Upper lobe of left lung (tissue), 6 donors: ENCODE results near the gene CPEB3. TPM values are rescaled to one million over a fixed set of nuclear protein-coding genes. Genes with fewer than 3 reads are reported as not detected.

Source experiments
- ATAC-seq, 2 donors: fragments of 200-7000 bp; cut with Tn5 transposase; one replicate each; pipeline ENCODE4 v1.9.1; 2022; ENCODE audit warnings: mild to moderate bottlenecking in 2 of 2, moderate library complexity in 2 of 2; ENCODE audit not compliant: low FRiP score in 2 of 2
- DNase-seq, 2 donors: peaks; one replicate each; pipeline ENCODE4 v3.0.0-alpha.2; 2019 to 2020
- H3K27ac ChIP-seq, 4 donors: fragments of 200-600 bp; sonication (generic); one replicate each; pipeline ENCODE4 v1.5.1; 2016 to 2019
- H3K27me3 ChIP-seq, 4 donors: fragments of 200-600 bp; sonication (generic); one replicate each; pipeline ENCODE4 v1.5.1; 2017 to 2019
- H3K36me3 ChIP-seq, 4 donors: fragments of 200-600 bp; sonication (generic); one replicate each; pipeline ENCODE4 v1.5.1; 2016 to 2019
- H3K4me1 ChIP-seq, 4 donors: fragments of 200-600 bp; sonication (generic); one replicate each; pipeline ENCODE4 v1.5.1; 2018 to 2019
- H3K4me3 ChIP-seq, 4 donors: fragments of 200-600 bp; sonication (generic); one replicate each; pipeline ENCODE4 v1.5.1; 2017 to 2019; ENCODE audit warnings: mild to moderate bottlenecking in 2 of 4, moderate library complexity in 1 of 4
- H3K9me3 ChIP-seq, 4 donors: fragments of 200-600 bp; sonication (generic); one replicate each; pipeline ENCODE4 v1.5.1; 2018 to 2019
- EP300 ChIP-seq, 4 donors: sonication (generic); formaldehyde crosslinking; IDR thresholded peaks; one replicate each; pipeline ENCODE4 v1.5.1; 2017; ENCODE audit warnings: antibody characterized with exemption in 4 of 4, control low read depth in 2 of 4
- POLR2A ChIP-seq, 4 donors: fragments of 450-650 bp; IDR thresholded peaks; one replicate each; pipeline ENCODE4 v1.5.1; 2016 to 2017; ENCODE audit warnings: antibody characterized with exemption in 4 of 4, mild to moderate bottlenecking in 2 of 4
- POLR2AphosphoS5 ChIP-seq, 2 donors: sonication (generic); formaldehyde crosslinking; IDR thresholded peaks; one replicate each; pipeline ENCODE4 v1.5.1; 2017; ENCODE audit warnings: antibody characterized with exemption in 2 of 2
- WGBS, 2 donors: methylation state at CpG; one replicate each; pipeline ENCODE4 v1.1.5; 2017 to 2018; 5-methylcytosine and 5-hydroxymethylcytosine counted together
- total RNA-seq, 6 donors: library from RNA; depleted of rRNA in 4 of 6; stranded (reverse); fragments of >200 nt in 4 of 6; gene quantifications; one replicate each; pipeline versions ENCODE4 v1.1.0 to v1.2.1, GENCODE V29; 2016 to 2021
- TF ChIP-seq, protein P1 (sequence below), 6 experiments: fragments of 450-650 bp in 4 of 6; fragments of 200-600 bp in 2 of 6; sonication (generic) in 2 of 6; IDR thresholded peaks; one replicate each; pipeline ENCODE4 v1.5.1; 2016 to 2019; ENCODE audit warnings: antibody characterized with exemption in 6 of 6
- donor health status: DM: no; HTN: no; CAD: no; lungs with moderate emphysema.
- donor health status: DM: no; HTN: yes; CAD: no; lungs with severe emphysema.

CPEB3 gene
- total RNA-seq, 6 donors from 2014 or later = 5.2 to 12.6 (median 7.2) TPM

DNA sequence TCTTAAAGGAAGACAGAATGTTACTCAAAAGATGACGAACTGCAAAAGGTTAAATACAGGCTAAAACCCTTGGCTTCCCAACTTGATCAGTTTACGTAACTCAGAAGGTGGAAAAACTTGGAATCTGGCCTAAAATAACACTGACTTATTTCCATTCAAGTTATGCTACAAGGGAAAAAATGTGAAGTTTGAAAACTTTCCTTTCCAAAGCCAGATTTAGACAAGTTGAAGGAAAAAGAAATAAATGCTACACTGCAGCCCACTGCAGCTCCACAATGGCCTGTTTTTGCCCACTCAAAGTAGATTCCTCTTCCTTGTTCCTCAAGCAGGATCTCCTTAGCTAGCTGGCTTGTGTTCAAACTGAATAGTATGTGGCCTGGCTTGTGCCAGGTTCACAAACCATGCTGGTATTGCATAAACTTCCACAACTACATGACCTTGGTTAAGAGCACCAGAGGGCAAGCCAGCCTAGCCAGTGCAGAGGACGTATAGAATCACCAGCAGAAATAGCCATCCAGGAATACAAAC, 166.2 kb downstream of the CPEB3 start:
- peak; percentile 13 to 60 for ATAC-seq
- DNase-seq = peak in 1 of 2 donors; percentile 75
- H3K27me3 ChIP-seq = no peaks in the 10 kb centered on the region
- no peak for TF ChIP-seq POLR2AphosphoS5 (IDR thresholded peaks at IDR 0.05)
- no peak for TF ChIP-seq EP300 (IDR thresholded peaks at IDR 0.05)
- no peak for TF ChIP-seq POLR2A (IDR thresholded peaks at IDR 0.05)
- TF ChIP-seq, protein P1, sequence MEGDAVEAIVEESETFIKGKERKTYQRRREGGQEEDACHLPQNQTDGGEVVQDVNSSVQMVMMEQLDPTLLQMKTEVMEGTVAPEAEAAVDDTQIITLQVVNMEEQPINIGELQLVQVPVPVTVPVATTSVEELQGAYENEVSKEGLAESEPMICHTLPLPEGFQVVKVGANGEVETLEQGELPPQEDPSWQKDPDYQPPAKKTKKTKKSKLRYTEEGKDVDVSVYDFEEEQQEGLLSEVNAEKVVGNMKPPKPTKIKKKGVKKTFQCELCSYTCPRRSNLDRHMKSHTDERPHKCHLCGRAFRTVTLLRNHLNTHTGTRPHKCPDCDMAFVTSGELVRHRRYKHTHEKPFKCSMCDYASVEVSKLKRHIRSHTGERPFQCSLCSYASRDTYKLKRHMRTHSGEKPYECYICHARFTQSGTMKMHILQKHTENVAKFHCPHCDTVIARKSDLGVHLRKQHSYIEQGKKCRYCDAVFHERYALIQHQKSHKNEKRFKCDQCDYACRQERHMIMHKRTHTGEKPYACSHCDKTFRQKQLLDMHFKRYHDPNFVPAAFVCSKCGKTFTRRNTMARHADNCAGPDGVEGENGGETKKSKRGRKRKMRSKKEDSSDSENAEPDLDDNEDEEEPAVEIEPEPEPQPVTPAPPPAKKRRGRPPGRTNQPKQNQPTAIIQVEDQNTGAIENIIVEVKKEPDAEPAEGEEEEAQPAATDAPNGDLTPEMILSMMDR (IDR thresholded peaks at IDR 0.05) = no peak
- peak overlapping the region in 3 of 4 donors; percentile 69 to 75 (median 70) for H3K27ac ChIP-seq
- peaks cover 35 to 41% (median 38%) of the 10 kb centered on the region in 4 donors for H3K4me1 ChIP-seq
- WGBS, 2 donors = 37 to 48% methylated on average over 3 of the region's 3 CpGs
- no peaks in the 10 kb centered on the region for H3K36me3 ChIP-seq
- H3K9me3 ChIP-seq = no peaks in the 10 kb centered on the region
- no peak overlapping the region for H3K4me3 ChIP-seq

DNA sequence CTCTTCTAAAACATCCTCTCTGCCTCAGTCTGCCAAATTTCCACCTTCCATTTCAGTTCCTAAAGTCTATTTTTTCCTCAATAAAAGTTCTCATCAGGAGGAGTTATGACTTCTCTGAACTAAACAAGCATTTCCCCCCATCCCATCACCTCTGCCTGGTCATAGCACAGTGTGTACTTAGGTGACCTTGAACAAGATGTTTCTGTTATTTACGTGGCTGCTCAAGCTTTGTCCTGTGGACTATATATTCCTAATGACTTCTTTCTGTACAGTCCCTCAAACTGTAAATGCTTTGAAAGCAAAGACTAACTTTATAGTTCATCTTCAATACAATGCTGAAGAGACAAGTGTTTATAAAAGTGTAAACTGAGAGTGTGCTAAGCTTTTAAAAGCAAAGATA, 166.9 kb downstream of the CPEB3 start:
- WGBS, 2 donors = 37 to 45% methylated on average over 1 of the region's 1 CpG
- Histone ChIP-seq H3K4me3 (no peak overlapping the region), H3K27me3 (no peaks in the 10 kb centered on the region), H3K9me3 (no peaks in the 10 kb centered on the region), H3K36me3 (no peaks in the 10 kb centered on the region), H3K27ac (peak overlapping the region; percentile 25 to 75 (median 70)), H3K4me1 (peaks cover 35 to 41% (median 38%) of the 10 kb centered on the region in 4 donors)
- ATAC-seq (no peak), DNase-seq (no peak)
- no peak for TF ChIP-seq POLR2AphosphoS5 (IDR thresholded peaks at IDR 0.05)
- TF ChIP-seq, protein P1 (IDR thresholded peaks at IDR 0.05) = no peak
- no peak for TF ChIP-seq POLR2A (IDR thresholded peaks at IDR 0.05)
- TF ChIP-seq EP300 (IDR thresholded peaks at IDR 0.05) = no peak

DNA sequence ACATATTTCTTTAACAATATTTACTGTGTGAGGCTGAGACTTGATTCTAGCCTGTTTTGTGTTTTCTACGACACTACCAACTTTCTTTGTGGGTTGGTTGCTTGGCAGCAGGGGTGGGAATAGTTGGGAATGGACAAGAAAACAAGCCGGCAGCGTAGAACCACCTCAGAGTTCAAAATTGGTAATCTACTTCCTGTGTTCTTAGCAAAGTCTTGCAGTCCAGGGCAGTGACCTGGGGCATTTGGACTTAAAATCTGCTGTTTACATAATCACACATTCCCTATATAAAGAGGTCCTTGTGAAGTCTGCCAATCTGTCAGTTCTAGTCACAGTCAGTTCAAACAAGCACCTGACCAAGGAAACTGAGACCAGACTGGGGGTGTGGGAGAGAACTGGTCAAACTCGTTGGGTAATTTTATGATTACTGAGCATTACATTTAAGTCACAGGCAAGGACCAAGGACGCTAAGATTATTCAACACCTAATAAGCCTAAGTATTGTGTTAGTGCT, 167.9 kb downstream of the CPEB3 start:
- DNase-seq = peak in 1 of 2 donors; percentile 70
- 58 to 71% methylated on average over 5 of the region's 5 CpGs for WGBS, 2 donors
- peak; percentile 47 to 85 for ATAC-seq
- Histone ChIP-seq H3K36me3 (no peaks in the 10 kb centered on the region), H3K4me3 (no peak overlapping the region), H3K9me3 (no peaks in the 10 kb centered on the region), H3K27ac (peak overlapping the region; percentile 69 to 79 (median 70)), H3K27me3 (no peaks in the 10 kb centered on the region), H3K4me1 (peaks cover 35 to 41% (median 38%) of the 10 kb centered on the region in 4 donors)
- TF ChIP-seq POLR2A (IDR thresholded peaks at IDR 0.05) (no peak), POLR2AphosphoS5 (IDR thresholded peaks at IDR 0.05) (no peak), EP300 (IDR thresholded peaks at IDR 0.05) (peak in 1 of 4 donors; percentile 32)
- TF ChIP-seq, protein P1 (IDR thresholded peaks at IDR 0.05) = no peak

DNA sequence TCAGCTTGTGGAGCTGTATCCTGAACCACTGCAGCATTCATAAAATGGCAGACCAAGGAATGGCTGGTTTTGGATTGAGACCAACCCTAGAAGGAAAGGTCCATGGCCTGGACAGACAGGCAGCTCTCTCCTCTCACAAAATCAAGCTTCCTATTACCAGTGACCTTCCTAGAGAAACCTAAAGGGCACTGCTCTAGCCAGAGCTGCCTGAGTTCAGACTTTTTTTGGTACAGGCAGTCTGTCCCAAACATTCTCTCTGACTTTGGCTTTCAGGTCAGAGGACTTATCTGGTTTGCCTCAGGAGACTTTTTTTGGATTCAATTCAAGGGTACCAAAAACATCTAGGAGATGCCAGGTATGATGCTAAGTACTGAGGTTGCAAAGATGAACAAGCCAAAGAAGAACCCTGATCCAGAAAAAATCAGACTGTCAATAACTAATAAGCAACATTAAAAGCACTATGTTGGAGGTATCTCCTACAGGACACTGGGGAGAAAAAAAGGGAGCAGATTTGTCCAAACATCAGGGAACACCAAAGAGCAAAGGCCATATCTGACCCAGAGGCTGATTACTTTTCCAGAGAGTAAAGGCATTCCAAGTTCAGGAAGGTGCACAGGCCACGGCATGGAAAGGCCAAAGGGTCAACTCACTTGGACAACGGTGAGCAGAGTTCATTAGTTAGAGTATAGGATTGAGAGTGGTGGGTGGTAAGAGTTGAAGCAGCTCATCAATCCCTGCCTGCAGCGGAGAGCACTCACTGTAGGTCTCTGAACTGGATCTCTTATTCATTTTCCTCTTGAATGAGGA, 169.0 kb downstream of the CPEB3 start:
- ATAC-seq (no peak), DNase-seq (no peak)
- no peaks in the 10 kb centered on the region for H3K9me3 ChIP-seq
- peaks cover 35 to 41% (median 38%) of the 10 kb centered on the region in 4 donors for H3K4me1 ChIP-seq
- peak overlapping the region in 2 of 4 donors; percentile 70 to 79 for H3K27ac ChIP-seq
- 52% methylated on average over 3 of the region's 3 CpGs for WGBS, 2 donors
- H3K36me3 ChIP-seq = no peaks in the 10 kb centered on the region
- no peaks in the 10 kb centered on the region for H3K27me3 ChIP-seq
- H3K4me3 ChIP-seq = no peak overlapping the region
- TF ChIP-seq EP300 (IDR thresholded peaks at IDR 0.05) (no peak), POLR2AphosphoS5 (IDR thresholded peaks at IDR 0.05) (no peak), POLR2A (IDR thresholded peaks at IDR 0.05) (no peak)
- TF ChIP-seq, protein P1 (IDR thresholded peaks at IDR 0.05) = no peak
